Neural cell (in vitro differentiated cells): ENCODE results near the gene CACNA2D1.

Experiments used
- CTCF ChIP-seq: fragments of 450-650 bp; IDR thresholded peaks from 2 replicates; pipeline ENCODE4 v1.5.1; 2014; ENCODE audit warnings: antibody characterized with exemption, mild to moderate bottlenecking, moderate library complexity; ENCODE audit not compliant: poor library complexity, severe bottlenecking
- EP300 ChIP-seq: fragments of 450-650 bp; conservative IDR thresholded peaks from 2 replicates; pipeline ENCODE4 v1.6.1; 2014; ENCODE audit warnings: antibody characterized with exemption, mild to moderate bottlenecking, moderate library complexity; ENCODE audit not compliant: poor library complexity, severe bottlenecking
- EZH2 ChIP-seq: fragments of 200-600, 300-800 bp; shearing (Covaris generic), sonication (generic); IDR thresholded peaks from 2 replicates; pipeline ENCODE4 v1.6.1; 2014; ENCODE audit warnings: antibody characterized with exemption, low read length, borderline replicate concordance, mild to moderate bottlenecking; ENCODE audit not compliant: insufficient read depth, poor library complexity, severe bottlenecking
- POLR2AphosphoS5 ChIP-seq: IDR thresholded peaks from 2 replicates; pipeline ENCODE4 v1.6.1; 2012
- RAD21 ChIP-seq: fragments of 450-650 bp; conservative IDR thresholded peaks from 2 replicates; pipeline ENCODE4 v1.6.1; 2014; ENCODE audit warnings: antibody characterized with exemption, mild to moderate bottlenecking, moderate library complexity
- TAF1 ChIP-seq: IDR thresholded peaks from 2 replicates; pipeline ENCODE4 v1.6.1; 2012; ENCODE audit warnings: low read depth

- TF ChIP-seq CTCF (no peak), TAF1 (no peak), RAD21 (no peak), EZH2 (no peak), EP300 (no peak), POLR2AphosphoS5 (no peak)
These were observed 314.5 kb downstream of the CACNA2D1 start for GRCh38 chr7:82129091-82129490.
